GM23338 (cell line): Measurements from ENCODE around the gene IRF8. TPM values are rescaled to one million over a fixed set of nuclear protein-coding genes. Genes with fewer than 3 reads are reported as not detected.

Source experiments
- ATAC-seq: fragments of 200-7000 bp; cut with Tn5 transposase; 3 replicates; pipeline ENCODE4 v1.9.1; 2020
- DNase-seq: peaks from one replicate; pipeline ENCODE4 v3.0.0-alpha.2; 2015; ENCODE audit warnings: low spot score
- H2AFZ ChIP-seq: fragments of 200-600 bp; sonication (generic); 2 replicates; pipeline ENCODE4 v1.8.0; 2016; ENCODE audit warnings: antibody characterized with exemption, mild to moderate bottlenecking, moderate library complexity
- H3F3A ChIP-seq: fragments of 200-600 bp; sonication (generic); replicated peaks from 2 replicates; pipeline ENCODE4 v1.8.0; 2017; ENCODE audit warnings: antibody characterized with exemption, mixed run types, low read depth
- H3K27ac ChIP-seq: fragments of 200-600 bp; sonication (generic); 2 replicates; pipeline ENCODE4 v1.6.1; 2016; ENCODE audit warnings: low read depth
- H3K27me3 ChIP-seq: fragments of 200-600 bp; sonication (generic); 2 replicates; pipeline ENCODE4 v1.8.0; 2016; ENCODE audit warnings: mild to moderate bottlenecking, mixed run types, moderate library complexity; ENCODE audit not compliant: insufficient read depth
- H3K36me3 ChIP-seq: fragments of 200-600 bp; sonication (generic); 2 replicates; pipeline ENCODE4 v1.8.0; 2016; ENCODE audit warnings: mild to moderate bottlenecking; ENCODE audit not compliant: insufficient read depth
- H3K4me1 ChIP-seq: fragments of 200-600 bp; sonication (generic); 2 replicates; pipeline ENCODE4 v1.8.0; 2016; ENCODE audit warnings: mild to moderate bottlenecking, moderate library complexity; ENCODE audit not compliant: insufficient read depth
- H3K4me2 ChIP-seq: fragments of 200-600 bp; sonication (generic); 2 replicates; pipeline ENCODE4 v1.7.1; 2017; ENCODE audit warnings: mixed run types
- H3K4me3 ChIP-seq: fragments of 200-600 bp; sonication (generic); 2 replicates; pipeline ENCODE4 v1.6.1; 2016; ENCODE audit warnings: mixed run types
- H3K79me2 ChIP-seq: fragments of 200-600 bp; sonication (generic); replicated peaks from 2 replicates; pipeline ENCODE4 v1.8.0; 2017; ENCODE audit warnings: mild to moderate bottlenecking; ENCODE audit not compliant: insufficient read depth
- H3K9me2 ChIP-seq: fragments of 200-600 bp; sonication (generic); 2 replicates; pipeline ENCODE4 v1.8.0; 2017; ENCODE audit not compliant: insufficient read depth
- H4K20me1 ChIP-seq: fragments of 200-600 bp; sonication (generic); replicated peaks from 2 replicates; pipeline ENCODE4 v1.8.0; 2017; ENCODE audit warnings: mild to moderate bottlenecking; ENCODE audit not compliant: insufficient read depth
- H3K27ac Mint-ChIP-seq: 2 replicates; pipeline ENCODE4 v1.8.0; 2020; ENCODE audit warnings: inconsistent platforms, mild to moderate bottlenecking, moderate library complexity, mixed read lengths
- H3K27me3 Mint-ChIP-seq: 3 replicates; pipeline ENCODE4 v1.8.0; 2022; ENCODE audit warnings: low read depth, mild to moderate bottlenecking, moderate library complexity, mixed read lengths, inconsistent platforms; ENCODE audit not compliant: insufficient read depth, poor library complexity
- H3K36me3 Mint-ChIP-seq: 3 replicates; pipeline ENCODE4 v1.8.0; 2021; ENCODE audit warnings: low read depth, mild to moderate bottlenecking, inconsistent platforms, moderate library complexity, mixed read lengths
- H3K4me1 Mint-ChIP-seq: 3 replicates; pipeline ENCODE4 v1.8.0; 2020; ENCODE audit warnings: mild to moderate bottlenecking, inconsistent platforms, mixed read lengths
- H3K4me3 Mint-ChIP-seq: 3 replicates; pipeline ENCODE4 v1.8.0; 2021; ENCODE audit warnings: moderate library complexity, mild to moderate bottlenecking, inconsistent platforms, mixed read lengths
- H3K9me3 Mint-ChIP-seq: 3 replicates; pipeline ENCODE4 v1.8.0; 2020; ENCODE audit warnings: moderate library complexity, mild to moderate bottlenecking, inconsistent platforms, mixed read lengths
- CREB1 ChIP-seq: fragments of 250-450 bp; sonication (Bioruptor Pico); IDR thresholded peaks from 2 replicates; pipeline ENCODE4 v1.5.0; 2020; ENCODE audit warnings: low read depth, mild to moderate bottlenecking, moderate library complexity
- EZH2 ChIP-seq: fragments of 200-600 bp; sonication (generic); IDR thresholded peaks from one replicate; pipeline ENCODE4 v1.8.0; 2017; ENCODE audit warnings: antibody characterized with exemption, mild to moderate bottlenecking, low read depth; ENCODE audit not compliant: unreplicated experiment
- EZH2phosphoT487 ChIP-seq: fragments of 200-600 bp; sonication (generic); IDR thresholded peaks from one replicate; pipeline ENCODE4 v1.8.1; 2018; ENCODE audit warnings: antibody characterized with exemption; ENCODE audit not compliant: unreplicated experiment
- JUNB ChIP-seq: IDR thresholded peaks from one replicate; pipeline ENCODE4 v1.6.1; 2016; ENCODE audit warnings: antibody characterized with exemption; ENCODE audit not compliant: unreplicated experiment
- STAT1 ChIP-seq: IDR thresholded peaks from one replicate; pipeline ENCODE4 v1.6.1; 2016; ENCODE audit warnings: antibody characterized with exemption; ENCODE audit not compliant: unreplicated experiment
- ZNF331 ChIP-seq: fragments of 250-450 bp; sonication (Bioruptor Pico); IDR thresholded peaks from 2 replicates; pipeline ENCODE4 v1.5.0; 2020; ENCODE audit warnings: low read depth, mild to moderate bottlenecking, moderate library complexity
- polyA plus RNA-seq: library from polyadenylated mRNA; unstranded; fragments of >200 nt; fragmentation: Nextera tagmentation; extraction: Ambion mirVana; gene quantifications from 2 replicates; pipeline ENCODE4 v1.2.1, GENCODE V29; 2016
- total RNA-seq: library from RNA; depleted of rRNA; stranded (reverse); fragments of >200 nt; shearing (Covaris generic); gene quantifications from 2 replicates; pipeline ENCODE4 v1.2.3, GENCODE V29; 2014
- TF ChIP-seq, protein P1 (sequence below): IDR thresholded peaks from 2 replicates; pipeline ENCODE4 v1.6.1; 2016; ENCODE audit warnings: antibody characterized with exemption
- TF ChIP-seq, protein P2 (sequence below): fragments of 250-450 bp; sonication (Bioruptor Pico); IDR thresholded peaks from 2 replicates; pipeline ENCODE4 v1.5.0; 2020; ENCODE audit warnings: mild to moderate bottlenecking, moderate library complexity

The IRF8 gene
- total and polyA plus RNA-seq, 2 experiments from 2014 or later: 0.47 to 2.8 TPM

- TF ChIP-seq, protein P1, sequence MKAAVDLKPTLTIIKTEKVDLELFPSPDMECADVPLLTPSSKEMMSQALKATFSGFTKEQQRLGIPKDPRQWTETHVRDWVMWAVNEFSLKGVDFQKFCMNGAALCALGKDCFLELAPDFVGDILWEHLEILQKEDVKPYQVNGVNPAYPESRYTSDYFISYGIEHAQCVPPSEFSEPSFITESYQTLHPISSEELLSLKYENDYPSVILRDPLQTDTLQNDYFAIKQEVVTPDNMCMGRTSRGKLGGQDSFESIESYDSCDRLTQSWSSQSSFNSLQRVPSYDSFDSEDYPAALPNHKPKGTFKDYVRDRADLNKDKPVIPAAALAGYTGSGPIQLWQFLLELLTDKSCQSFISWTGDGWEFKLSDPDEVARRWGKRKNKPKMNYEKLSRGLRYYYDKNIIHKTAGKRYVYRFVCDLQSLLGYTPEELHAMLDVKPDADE: no peak
- TF ChIP-seq EZH2 (no peak), EZH2phosphoT487 (no peak)
- TF ChIP-seq, protein P2, sequence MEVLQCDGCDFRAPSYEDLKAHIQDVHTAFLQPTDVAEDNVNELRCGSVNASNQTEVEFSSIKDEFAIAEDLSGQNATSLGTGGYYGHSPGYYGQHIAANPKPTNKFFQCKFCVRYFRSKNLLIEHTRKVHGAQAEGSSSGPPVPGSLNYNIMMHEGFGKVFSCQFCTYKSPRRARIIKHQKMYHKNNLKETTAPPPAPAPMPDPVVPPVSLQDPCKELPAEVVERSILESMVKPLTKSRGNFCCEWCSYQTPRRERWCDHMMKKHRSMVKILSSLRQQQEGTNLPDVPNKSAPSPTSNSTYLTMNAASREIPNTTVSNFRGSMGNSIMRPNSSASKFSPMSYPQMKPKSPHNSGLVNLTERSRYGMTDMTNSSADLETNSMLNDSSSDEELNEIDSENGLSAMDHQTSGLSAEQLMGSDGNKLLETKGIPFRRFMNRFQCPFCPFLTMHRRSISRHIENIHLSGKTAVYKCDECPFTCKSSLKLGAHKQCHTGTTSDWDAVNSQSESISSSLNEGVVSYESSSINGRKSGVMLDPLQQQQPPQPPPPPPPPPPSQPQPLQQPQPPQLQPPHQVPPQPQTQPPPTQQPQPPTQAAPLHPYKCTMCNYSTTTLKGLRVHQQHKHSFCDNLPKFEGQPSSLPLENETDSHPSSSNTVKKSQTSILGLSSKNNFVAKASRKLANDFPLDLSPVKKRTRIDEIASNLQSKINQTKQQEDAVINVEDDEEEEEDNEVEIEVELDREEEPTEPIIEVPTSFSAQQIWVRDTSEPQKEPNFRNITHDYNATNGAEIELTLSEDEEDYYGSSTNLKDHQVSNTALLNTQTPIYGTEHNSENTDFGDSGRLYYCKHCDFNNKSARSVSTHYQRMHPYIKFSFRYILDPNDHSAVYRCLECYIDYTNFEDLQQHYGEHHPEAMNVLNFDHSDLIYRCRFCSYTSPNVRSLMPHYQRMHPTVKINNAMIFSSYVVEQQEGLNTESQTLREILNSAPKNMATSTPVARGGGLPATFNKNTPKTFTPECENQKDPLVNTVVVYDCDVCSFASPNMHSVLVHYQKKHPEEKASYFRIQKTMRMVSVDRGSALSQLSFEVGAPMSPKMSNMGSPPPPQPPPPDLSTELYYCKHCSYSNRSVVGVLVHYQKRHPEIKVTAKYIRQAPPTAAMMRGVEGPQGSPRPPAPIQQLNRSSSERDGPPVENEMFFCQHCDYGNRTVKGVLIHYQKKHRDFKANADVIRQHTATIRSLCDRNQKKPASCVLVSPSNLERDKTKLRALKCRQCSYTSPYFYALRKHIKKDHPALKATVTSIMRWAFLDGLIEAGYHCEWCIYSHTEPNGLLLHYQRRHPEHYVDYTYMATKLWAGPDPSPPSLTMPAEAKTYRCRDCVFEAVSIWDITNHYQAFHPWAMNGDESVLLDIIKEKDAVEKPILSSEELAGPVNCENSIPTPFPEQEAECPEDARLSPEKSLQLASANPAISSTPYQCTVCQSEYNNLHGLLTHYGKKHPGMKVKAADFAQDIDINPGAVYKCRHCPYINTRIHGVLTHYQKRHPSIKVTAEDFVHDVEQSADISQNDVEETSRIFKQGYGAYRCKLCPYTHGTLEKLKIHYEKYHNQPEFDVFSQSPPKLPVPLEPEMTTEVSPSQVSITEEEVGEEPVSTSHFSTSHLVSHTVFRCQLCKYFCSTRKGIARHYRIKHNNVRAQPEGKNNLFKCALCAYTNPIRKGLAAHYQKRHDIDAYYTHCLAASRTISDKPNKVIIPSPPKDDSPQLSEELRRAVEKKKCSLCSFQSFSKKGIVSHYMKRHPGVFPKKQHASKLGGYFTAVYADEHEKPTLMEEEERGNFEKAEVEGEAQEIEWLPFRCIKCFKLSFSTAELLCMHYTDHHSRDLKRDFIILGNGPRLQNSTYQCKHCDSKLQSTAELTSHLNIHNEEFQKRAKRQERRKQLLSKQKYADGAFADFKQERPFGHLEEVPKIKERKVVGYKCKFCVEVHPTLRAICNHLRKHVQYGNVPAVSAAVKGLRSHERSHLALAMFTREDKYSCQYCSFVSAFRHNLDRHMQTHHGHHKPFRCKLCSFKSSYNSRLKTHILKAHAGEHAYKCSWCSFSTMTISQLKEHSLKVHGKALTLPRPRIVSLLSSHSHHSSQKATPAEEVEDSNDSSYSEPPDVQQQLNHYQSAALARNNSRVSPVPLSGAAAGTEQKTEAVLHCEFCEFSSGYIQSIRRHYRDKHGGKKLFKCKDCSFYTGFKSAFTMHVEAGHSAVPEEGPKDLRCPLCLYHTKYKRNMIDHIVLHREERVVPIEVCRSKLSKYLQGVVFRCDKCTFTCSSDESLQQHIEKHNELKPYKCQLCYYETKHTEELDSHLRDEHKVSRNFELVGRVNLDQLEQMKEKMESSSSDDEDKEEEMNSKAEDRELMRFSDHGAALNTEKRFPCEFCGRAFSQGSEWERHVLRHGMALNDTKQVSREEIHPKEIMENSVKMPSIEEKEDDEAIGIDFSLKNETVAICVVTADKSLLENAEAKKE (CRISPR knock-in tag): no peak
These were observed 22.1 kb downstream of the IRF8 start (continued) for GRCh38 chr16:85921026-85921425.

DNA sequence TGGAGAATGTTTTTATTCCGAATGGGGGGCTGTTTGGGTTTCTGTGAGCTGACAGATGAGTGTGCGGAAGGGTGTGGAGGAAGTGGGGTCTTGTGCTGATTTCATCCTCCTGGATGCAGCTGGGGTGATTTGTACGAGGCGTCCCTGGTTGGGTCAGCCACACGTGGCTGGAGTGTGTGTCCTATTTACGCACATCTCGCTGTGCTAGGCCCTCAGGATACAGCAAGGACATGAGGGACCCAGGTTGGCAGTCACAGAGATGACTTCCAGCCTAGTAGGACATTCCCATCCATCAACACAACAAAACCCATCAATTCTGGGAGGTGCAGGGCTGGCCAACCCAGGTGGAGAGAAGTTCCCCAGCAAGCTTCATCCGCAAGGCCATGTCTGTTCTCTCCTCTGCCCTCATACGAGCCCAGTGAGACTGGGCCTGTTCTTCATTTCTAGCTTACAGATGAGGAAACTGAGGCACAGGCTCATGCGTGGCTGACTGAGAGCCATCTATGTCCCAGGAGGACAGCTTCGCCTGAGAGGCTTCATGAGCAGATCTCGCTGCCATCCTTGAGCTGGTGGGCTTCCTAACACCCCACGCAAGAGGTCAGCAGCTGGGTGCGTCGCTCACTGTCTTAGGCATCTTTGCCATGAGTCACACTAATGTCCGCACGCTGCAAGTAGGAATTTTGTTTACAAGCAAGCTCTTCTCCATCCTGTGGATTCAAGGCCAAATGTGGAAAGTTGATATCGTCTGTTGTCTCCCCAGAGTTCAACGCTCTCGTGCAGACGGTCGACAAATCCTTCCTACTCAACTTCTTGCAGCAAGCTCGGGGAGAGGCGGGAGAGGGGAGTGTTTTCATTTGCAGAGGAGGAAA lies 24.4 kb downstream of the IRF8 start:
- Histone ChIP-seq H4K20me1 (no peaks in the 10 kb centered on the region), H3K4me3 (no peak overlapping the region), H3K79me2 (no peaks in the 10 kb centered on the region), H2AFZ (0 out of 2 replicates have a peak overlapping the region, but pooled peaks have one; percentile 23), H3K27ac (no peak overlapping the region), H3K4me2 (no peak overlapping the region), H3K9me2 (no peaks in the 10 kb centered on the region), H3K27me3 (no peaks in the 10 kb centered on the region), H3K4me1 (no peaks in the 10 kb centered on the region), H3F3A (no peaks in the 10 kb centered on the region), H3K36me3 (no peaks in the 10 kb centered on the region)
- Mint-ChIP-seq H3K36me3 (no peaks in the 10 kb centered on the region), H3K4me1 (peaks cover 10% of the 10 kb centered on the region), H3K27ac (no peak overlapping the region), H3K4me3 (no peak overlapping the region), H3K27me3 (no peaks in the 10 kb centered on the region), H3K9me3 (no peaks in the 10 kb centered on the region)
- DNase-seq (no peak), ATAC-seq (no peak)
- TF ChIP-seq ZNF331: no peak
- no peak for TF ChIP-seq CREB1
- TF ChIP-seq EZH2phosphoT487: no peak
- TF ChIP-seq JUNB: no peak
- TF ChIP-seq STAT1: no peak
